Effector memory CD8-positive, alpha-beta T cell (primary cell): ENCODE measurements around the gene SRRM5.
"Not testable (repeated sequence)": the region's sequence is repeated elsewhere in the genome, so short reads cannot be mapped to it uniquely, and the experiment has no call there.

Experiments
- ATAC-seq: fragments of 150-1000 bp; cut with Tn5 transposase; replicated peaks from 2 replicates; pipeline ENCODE4 v1.10.0; 2021; ENCODE audit warnings: mild to moderate bottlenecking, moderate library complexity
- DNase-seq, 3 experiments: peaks; one replicate each; pipeline ENCODE4 v3.0.0; 2021
- H3K27ac Mint-ChIP-seq, 2 donors: one replicate each; pipeline ENCODE4 v1.8.0; 2022; ENCODE audit warnings: mild to moderate bottlenecking in 2 of 2, mixed read lengths in 2 of 2, moderate library complexity in 2 of 2
- H3K27me3 Mint-ChIP-seq, 2 donors: one replicate each; pipeline ENCODE4 v1.8.0; 2022; ENCODE audit warnings: mixed read lengths in 2 of 2
- H3K36me3 Mint-ChIP-seq: one replicate; pipeline ENCODE4 v1.8.0; 2022; ENCODE audit warnings: mild to moderate bottlenecking, moderate library complexity, mixed read lengths; ENCODE audit not compliant: insufficient read depth
- H3K4me1 Mint-ChIP-seq, 2 donors: one replicate each; pipeline ENCODE4 v1.8.0; 2022; ENCODE audit warnings: low read depth in 2 of 2, mixed read lengths in 2 of 2
- H3K4me3 Mint-ChIP-seq, 2 donors: one replicate each; pipeline ENCODE4 v1.8.0; 2022; ENCODE audit warnings: mild to moderate bottlenecking in 2 of 2, mixed read lengths in 2 of 2, moderate library complexity in 2 of 2
- H3K9me3 Mint-ChIP-seq, 2 donors: one replicate each; pipeline ENCODE4 v1.8.0; 2022; ENCODE audit warnings: mixed read lengths in 2 of 2

Gene SRRM5

GRCh38 chr19:43641333-43641732 is 29.4 kb downstream of the SRRM5 start:
- no peaks in the 10 kb centered on the region for H3K9me3 Mint-ChIP-seq
- H3K27me3 Mint-ChIP-seq = peaks cover 42 to 51% of the 10 kb centered on the region in 2 donors
- DNase-seq (no peak), ATAC-seq (no peak)
- H3K4me3 Mint-ChIP-seq = peak overlapping the region; percentile 67 to 75
- H3K27ac Mint-ChIP-seq = peak overlapping the region in 1 of 2 donors; percentile 3
- H3K36me3 Mint-ChIP-seq = peaks cover 3% of the 10 kb centered on the region
- peaks cover 10 to 12% of the 10 kb centered on the region in 2 donors for H3K4me1 Mint-ChIP-seq

- H3K4me1 Mint-ChIP-seq = peaks cover 10 to 12% of the 10 kb centered on the region in 2 donors
- no peak overlapping the region for H3K27ac Mint-ChIP-seq
- no peak for ATAC-seq
- no peaks in the 10 kb centered on the region for H3K9me3 Mint-ChIP-seq
- peaks cover 35 to 39% of the 10 kb centered on the region in 2 donors for H3K27me3 Mint-ChIP-seq
- peaks cover 9% of the 10 kb centered on the region for H3K36me3 Mint-ChIP-seq
- H3K4me3 Mint-ChIP-seq = no peak overlapping the region
- no peak for DNase-seq
Observed at GRCh38 chr19:43642531-43642930, 30.6 kb downstream of the SRRM5 start.

- no peak for ATAC-seq
- H3K27ac Mint-ChIP-seq = no peak overlapping the region
- no peak for DNase-seq
- H3K4me3 Mint-ChIP-seq = no peak overlapping the region
- H3K9me3 Mint-ChIP-seq = no peaks in the 10 kb centered on the region
- peaks cover 10 to 12% of the 10 kb centered on the region in 2 donors for H3K4me1 Mint-ChIP-seq
- H3K27me3 Mint-ChIP-seq = peaks cover 27 to 31% of the 10 kb centered on the region in 2 donors
- H3K36me3 Mint-ChIP-seq = peaks cover 9% of the 10 kb centered on the region
Observed at GRCh38 chr19:43643326-43643725, 31.4 kb downstream of the SRRM5 start.

- DNase-seq (no peak), ATAC-seq (no peak)
- peaks cover 2 to 7% of the 10 kb centered on the region in 2 donors for H3K4me1 Mint-ChIP-seq
- H3K36me3 Mint-ChIP-seq = peaks cover 8% of the 10 kb centered on the region
- no peaks in the 10 kb centered on the region for H3K9me3 Mint-ChIP-seq
- no peak overlapping the region for H3K4me3 Mint-ChIP-seq
- peaks cover 19 to 22% of the 10 kb centered on the region in 2 donors for H3K27me3 Mint-ChIP-seq
- no peak overlapping the region for H3K27ac Mint-ChIP-seq
Observed at GRCh38 chr19:43644181-43644580, 32.3 kb downstream of the SRRM5 start.

- Mint-ChIP-seq H3K4me1 (no peaks in the 10 kb centered on the region), H3K36me3 (peaks cover 16% of the 10 kb centered on the region), H3K27me3 (no peaks in the 10 kb centered on the region), H3K27ac (peak overlapping the region in 1 of 2 donors; percentile 23), H3K9me3 (no peaks in the 10 kb centered on the region), H3K4me3 (no peak overlapping the region)
- DNase-seq = no peak
- no peak for ATAC-seq
Observed at GRCh38 chr19:43648633-43649032, 36.7 kb downstream of the SRRM5 start.

GRCh38 chr19:43649514-43649913 is 37.6 kb downstream of the SRRM5 start:
- Mint-ChIP-seq H3K36me3 (peaks cover 20% of the 10 kb centered on the region), H3K4me1 (no peaks in the 10 kb centered on the region), H3K27ac (no peak overlapping the region), H3K9me3 (no peaks in the 10 kb centered on the region), H3K4me3 (no peak overlapping the region), H3K27me3 (no peaks in the 10 kb centered on the region)
- no peak for DNase-seq
- no peak for ATAC-seq

GRCh38 chr19:43650276-43650675 is 38.4 kb downstream of the SRRM5 start:
- H3K4me3 Mint-ChIP-seq, DNase-seq, H3K4me1 Mint-ChIP-seq, H3K27ac Mint-ChIP-seq, H3K27me3 Mint-ChIP-seq, ATAC-seq, H3K9me3 Mint-ChIP-seq: not testable (repeated sequence)
- peaks cover 23% of the 10 kb centered on the region for H3K36me3 Mint-ChIP-seq

- H3K27me3 Mint-ChIP-seq = no peaks in the 10 kb centered on the region
- peak in 1 of 3 experiments; percentile 26 for DNase-seq
- no peak overlapping the region for H3K4me3 Mint-ChIP-seq
- H3K9me3 Mint-ChIP-seq = no peaks in the 10 kb centered on the region
- ATAC-seq = peak; percentile 45
- no peaks in the 10 kb centered on the region for H3K4me1 Mint-ChIP-seq
- no peak overlapping the region for H3K27ac Mint-ChIP-seq
- H3K36me3 Mint-ChIP-seq = peaks cover 29% of the 10 kb centered on the region
Observed at GRCh38 chr19:43651758-43652545, 40.1 kb downstream of the SRRM5 start.

- peaks cover 24% of the 10 kb centered on the region for H3K36me3 Mint-ChIP-seq
- H3K9me3 Mint-ChIP-seq = no peaks in the 10 kb centered on the region
- H3K4me3 Mint-ChIP-seq = no peak overlapping the region
- H3K27me3 Mint-ChIP-seq = no peaks in the 10 kb centered on the region
- no peak overlapping the region for H3K27ac Mint-ChIP-seq
- DNase-seq (no peak), ATAC-seq (no peak)
- no peaks in the 10 kb centered on the region for H3K4me1 Mint-ChIP-seq
Observed at GRCh38 chr19:43652546-43652874, 40.6 kb downstream of the SRRM5 start.

- H3K36me3 Mint-ChIP-seq = peaks cover 17% of the 10 kb centered on the region
- ATAC-seq (no peak), DNase-seq (no peak)
- H3K9me3 Mint-ChIP-seq = no peaks in the 10 kb centered on the region
- no peak overlapping the region for H3K27ac Mint-ChIP-seq
- H3K4me1 Mint-ChIP-seq = no peaks in the 10 kb centered on the region
- H3K4me3 Mint-ChIP-seq = no peak overlapping the region
- H3K27me3 Mint-ChIP-seq = no peaks in the 10 kb centered on the region
Observed at GRCh38 chr19:43656436-43656835, 44.5 kb downstream of the SRRM5 start.

GRCh38 chr19:43658001-43658400 is 46.1 kb downstream of the SRRM5 start:
- no peak for ATAC-seq
- H3K4me1 Mint-ChIP-seq = no peaks in the 10 kb centered on the region
- no peak overlapping the region for H3K27ac Mint-ChIP-seq
- DNase-seq = no peak
- H3K36me3 Mint-ChIP-seq = peaks cover 18% of the 10 kb centered on the region
- no peaks in the 10 kb centered on the region for H3K27me3 Mint-ChIP-seq
- no peak overlapping the region for H3K4me3 Mint-ChIP-seq
- H3K9me3 Mint-ChIP-seq = no peaks in the 10 kb centered on the region

GRCh38 chr19:43658494-43658893 is 46.6 kb downstream of the SRRM5 start:
- DNase-seq = no peak
- H3K4me3 Mint-ChIP-seq = no peak overlapping the region
- peaks cover under 1 to 2% of the 10 kb centered on the region in 2 donors for H3K4me1 Mint-ChIP-seq
- H3K36me3 Mint-ChIP-seq = peaks cover 18% of the 10 kb centered on the region
- H3K9me3 Mint-ChIP-seq = no peaks in the 10 kb centered on the region
- H3K27me3 Mint-ChIP-seq = no peaks in the 10 kb centered on the region
- ATAC-seq = no peak
- no peak overlapping the region for H3K27ac Mint-ChIP-seq

- no peak overlapping the region for H3K4me3 Mint-ChIP-seq
- H3K27me3 Mint-ChIP-seq = no peaks in the 10 kb centered on the region
- no peak overlapping the region for H3K27ac Mint-ChIP-seq
- DNase-seq (no peak), ATAC-seq (no peak)
- peaks cover 13 to 15% of the 10 kb centered on the region in 2 donors for H3K4me1 Mint-ChIP-seq
- no peaks in the 10 kb centered on the region for H3K9me3 Mint-ChIP-seq
- H3K36me3 Mint-ChIP-seq = peaks cover 10% of the 10 kb centered on the region
Observed at GRCh38 chr19:43660301-43660970, 48.5 kb downstream of the SRRM5 start.

- no peak for ATAC-seq
- Mint-ChIP-seq H3K9me3 (no peaks in the 10 kb centered on the region), H3K27me3 (no peaks in the 10 kb centered on the region), H3K27ac (no peak overlapping the region), H3K4me1 (peaks cover 13 to 15% of the 10 kb centered on the region in 2 donors), H3K36me3 (peaks cover 4% of the 10 kb centered on the region), H3K4me3 (no peak overlapping the region)
- DNase-seq = no peak
Observed at GRCh38 chr19:43660971-43661360, 49.1 kb downstream of the SRRM5 start.
